COR-L47 (cell line): Measurements from ENCODE around the gene KIF1A.

Experiments
- DNase-seq: peaks from one replicate; lab custom pipeline; 2025; lab: John Stamatoyannopoulos, UW

KIF1A gene

GRCh38 chr2:240735476-240735875 lies 84.5 kb downstream of the KIF1A start:
- no peak for DNase-seq

- DNase-seq: no peak
These were observed 85.3 kb downstream of the KIF1A start for GRCh38 chr2:240734756-240735155.

- DNase-seq: no peak
These were observed 86.1 kb downstream of the KIF1A start for GRCh38 chr2:240733803-240734495.

- DNase-seq: no peak
These were observed 87.0 kb downstream of the KIF1A start for GRCh38 chr2:240732911-240733622.

- DNase-seq: no peak
These were observed 87.8 kb downstream of the KIF1A start for GRCh38 chr2:240732184-240732583.

- no peak for DNase-seq
These were observed 88.9 kb downstream of the KIF1A start for GRCh38 chr2:240731178-240731545.

GRCh38 chr2:240730501-240731177 lies 89.4 kb downstream of the KIF1A start:
- DNase-seq: no peak

- no peak for DNase-seq
These were observed 91.2 kb downstream of the KIF1A start for GRCh38 chr2:240728827-240729226.

- DNase-seq: no peak
These were observed 91.7 kb downstream of the KIF1A start for GRCh38 chr2:240728361-240728760.

- DNase-seq: no peak
These were observed 92.1 kb downstream of the KIF1A start for GRCh38 chr2:240727913-240728312.

- no peak for DNase-seq
These were observed 92.6 kb downstream of the KIF1A start for GRCh38 chr2:240727439-240727838.

GRCh38 chr2:240726876-240727275 lies 93.1 kb downstream of the KIF1A start:
- DNase-seq: no peak

- DNase-seq: no peak
These were observed 94.3 kb downstream of the KIF1A start for GRCh38 chr2:240725671-240726070.

GRCh38 chr2:240725266-240725665 lies 94.8 kb downstream of the KIF1A start:
- no peak for DNase-seq

GRCh38 chr2:240724431-240724830 lies 95.6 kb downstream of the KIF1A start:
- DNase-seq: no peak

GRCh38 chr2:240723851-240724250 lies 96.2 kb downstream of the KIF1A start:
- DNase-seq: no peak

- DNase-seq: no peak
These were observed 97.0 kb downstream of the KIF1A start for GRCh38 chr2:240722796-240723735.

GRCh38 chr2:240722376-240722775 lies 97.6 kb downstream of the KIF1A start:
- DNase-seq: no peak

- no peak for DNase-seq
These were observed 98.3 kb downstream of the KIF1A start for GRCh38 chr2:240721596-240722180.

GRCh38 chr2:240720686-240721595 lies 99.1 kb downstream of the KIF1A start:
- DNase-seq: no peak
